Measurements from ENCODE around the gene TUG1. TPM values are rescaled to one million over a fixed set of nuclear protein-coding genes. Genes with fewer than 3 reads are reported as not detected.

Gene TUG1
- polyA plus RNA-seq (ENCODE audit: insufficient read length) = 105 TPM

DNA sequence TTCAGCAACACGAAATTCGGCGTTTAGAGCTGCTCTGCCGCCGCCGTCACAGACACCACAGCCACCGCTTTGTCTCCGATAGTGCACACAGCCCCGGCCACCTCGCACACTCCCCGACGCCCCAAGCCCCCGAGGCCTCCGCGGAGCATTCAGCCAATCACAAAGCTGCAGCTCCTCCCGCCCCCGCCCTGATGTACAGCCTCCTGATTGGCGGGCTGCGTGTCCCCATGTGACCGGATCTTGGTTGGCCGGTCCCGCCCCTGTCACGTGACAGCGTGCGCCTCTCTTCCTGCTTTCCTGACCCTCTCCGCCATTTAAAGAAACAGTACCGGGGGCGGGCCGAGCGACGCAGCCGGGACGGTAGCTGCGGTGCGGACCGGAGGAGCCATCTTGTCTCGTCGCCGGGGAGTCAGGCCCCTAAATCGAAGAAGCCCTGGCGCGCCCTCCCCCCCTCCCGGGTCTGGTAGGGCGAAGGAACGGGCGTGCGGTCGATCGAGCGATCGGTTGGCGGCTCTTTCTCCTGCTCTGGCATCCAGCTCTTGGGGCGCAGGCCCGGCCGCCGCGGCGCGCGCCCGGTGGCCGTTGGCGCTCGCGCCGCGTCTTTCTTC, at the start of gene TUG1:
Gene TUG1 (plus strand): TSS at position 342 of the 608 bp plus-strand sequence.
- DNase-seq (ENCODE audit: low read depth) = peak; percentile 92

DNA sequence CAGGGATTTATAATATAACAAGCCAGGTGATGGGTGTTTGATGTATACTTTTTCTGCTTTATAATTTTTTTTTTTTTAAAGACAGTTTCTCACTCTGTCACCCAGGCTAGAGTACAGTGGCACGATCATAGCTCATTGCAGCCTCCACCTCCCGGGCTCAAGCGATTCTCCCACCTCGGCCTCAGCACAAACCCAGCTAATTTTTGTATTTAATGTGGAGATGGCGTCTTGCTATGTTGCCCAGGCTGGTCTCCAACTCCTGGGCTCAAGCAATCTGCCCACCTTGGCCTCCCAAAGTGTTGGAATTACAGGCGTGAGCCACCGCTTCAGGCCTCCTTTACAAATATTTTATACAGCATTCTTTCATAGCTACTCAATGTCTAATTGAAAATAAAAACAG, 49.1 kb upstream of the TUG1 start:
- DNase-seq (ENCODE audit: low read depth) = no peak

DNA sequence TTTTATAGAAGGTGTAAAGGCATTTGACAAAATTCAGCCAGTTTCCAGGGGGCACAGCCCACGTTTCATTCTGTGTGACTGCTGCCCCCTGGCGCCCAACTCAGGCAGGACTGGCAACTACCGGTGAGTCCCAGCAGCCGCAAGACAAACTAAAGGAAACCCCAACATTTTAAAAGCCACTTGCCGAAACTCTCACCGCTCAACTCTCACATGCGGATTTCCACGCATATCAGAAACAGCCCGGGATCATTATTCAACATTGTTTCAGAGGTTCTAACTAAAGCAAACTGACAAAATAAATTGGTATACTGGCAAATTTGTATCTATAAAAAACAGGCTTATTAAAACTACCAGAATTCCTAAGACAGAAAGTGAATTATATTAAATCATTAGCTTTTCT, 48.7 kb upstream of the TUG1 start:
- no peak for DNase-seq (ENCODE audit: low read depth)

DNA sequence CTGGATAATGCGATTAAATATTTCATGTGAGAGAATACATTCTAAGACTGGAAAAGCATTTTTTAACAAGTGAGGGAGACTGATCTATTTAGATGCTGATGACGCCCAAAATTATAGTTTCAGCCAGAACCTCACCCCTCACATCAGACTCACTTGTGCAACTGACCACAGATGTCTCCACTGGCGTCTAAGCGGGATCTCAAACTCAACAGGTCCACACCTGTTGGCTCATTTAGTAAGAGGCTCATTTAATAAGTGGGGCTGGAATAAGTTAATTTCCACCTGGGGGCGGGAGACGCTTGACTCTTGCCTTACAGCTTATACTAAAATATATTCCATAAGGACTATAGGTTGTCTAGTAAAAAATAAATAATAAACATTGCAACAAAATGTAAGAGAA, 48.0 kb upstream of the TUG1 start:
- no peak for DNase-seq (ENCODE audit: low read depth)

DNA sequence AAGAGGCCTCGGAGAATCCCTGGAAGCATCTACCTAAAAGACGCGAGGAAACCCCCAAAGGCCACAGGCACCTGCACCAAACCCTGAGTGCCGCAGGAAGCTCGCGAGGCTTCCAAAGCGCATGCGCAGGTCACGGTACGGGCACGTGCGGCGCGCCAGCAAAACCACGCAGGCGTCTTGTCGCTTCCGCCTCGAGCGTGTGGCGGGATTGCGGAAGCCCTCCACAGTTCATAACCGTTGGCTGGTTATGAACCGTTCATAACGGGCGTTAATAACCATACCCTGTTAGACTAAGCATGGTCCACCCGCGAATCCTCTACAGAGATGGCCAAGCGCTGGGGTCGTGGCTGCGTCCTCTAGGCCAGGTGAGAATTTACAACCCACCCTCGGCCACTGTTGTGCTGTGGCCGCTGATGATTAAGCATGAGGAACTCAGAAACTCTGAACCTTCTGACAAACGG, 46.9 kb upstream of the TUG1 start:
- no peak for DNase-seq (ENCODE audit: low read depth)

DNA sequence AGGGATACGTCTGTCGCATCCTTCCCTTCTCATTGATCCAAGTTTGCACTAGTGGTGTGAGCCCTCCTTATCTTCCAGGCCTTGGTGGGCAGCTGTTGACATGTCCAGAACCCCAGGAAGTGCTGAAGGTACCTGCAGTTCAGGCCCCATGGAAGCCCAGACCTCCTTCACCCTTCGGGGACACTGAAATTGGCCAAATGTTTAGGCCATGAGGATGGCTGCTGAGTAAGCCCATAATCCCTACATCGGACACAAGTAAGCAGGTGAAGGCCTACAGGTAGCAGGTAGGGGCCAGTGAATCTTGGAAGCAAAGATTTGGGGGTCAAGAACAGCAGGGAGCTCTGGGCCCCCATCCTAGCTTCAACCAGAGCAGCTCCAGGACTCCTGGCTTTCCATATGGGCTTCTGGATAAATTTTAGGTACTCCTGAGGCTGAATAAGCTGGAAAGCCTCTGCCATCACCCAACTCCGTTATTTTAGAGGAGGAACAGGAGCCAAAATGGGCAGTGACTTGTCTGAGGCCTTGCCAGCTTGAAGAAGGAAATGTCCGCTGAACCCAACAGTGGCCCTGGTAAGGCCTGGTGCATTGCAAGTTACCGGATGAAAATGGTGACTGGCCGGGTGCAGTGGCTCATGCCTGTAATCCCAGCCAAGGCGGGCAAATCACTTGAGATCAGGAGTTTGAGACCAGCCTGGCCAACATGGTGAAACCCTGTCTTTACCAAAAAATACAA, 45.7 kb upstream of the TUG1 start:
- DNase-seq (ENCODE audit: low read depth) = no peak

DNA sequence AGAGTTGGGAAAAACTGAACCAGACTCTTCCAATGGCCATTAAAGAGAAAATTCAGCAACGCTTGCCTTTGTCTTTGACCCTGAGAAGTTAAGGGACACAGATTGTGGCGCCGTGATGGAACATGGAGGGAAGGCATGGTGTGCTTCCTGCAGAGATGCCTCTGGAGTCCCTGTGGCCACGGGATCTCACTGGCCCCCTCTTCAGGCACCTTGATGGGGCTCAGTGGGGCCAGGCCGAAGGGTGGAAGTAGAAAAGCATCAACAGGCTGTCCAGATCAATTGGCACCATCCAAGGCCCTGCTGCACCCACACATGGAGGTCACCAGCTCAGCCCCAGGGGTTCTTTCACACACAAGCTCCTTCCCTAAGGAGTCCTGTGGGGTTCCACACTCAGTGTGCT, 43.4 kb upstream of the TUG1 start:
- DNase-seq (ENCODE audit: low read depth) = no peak

DNA sequence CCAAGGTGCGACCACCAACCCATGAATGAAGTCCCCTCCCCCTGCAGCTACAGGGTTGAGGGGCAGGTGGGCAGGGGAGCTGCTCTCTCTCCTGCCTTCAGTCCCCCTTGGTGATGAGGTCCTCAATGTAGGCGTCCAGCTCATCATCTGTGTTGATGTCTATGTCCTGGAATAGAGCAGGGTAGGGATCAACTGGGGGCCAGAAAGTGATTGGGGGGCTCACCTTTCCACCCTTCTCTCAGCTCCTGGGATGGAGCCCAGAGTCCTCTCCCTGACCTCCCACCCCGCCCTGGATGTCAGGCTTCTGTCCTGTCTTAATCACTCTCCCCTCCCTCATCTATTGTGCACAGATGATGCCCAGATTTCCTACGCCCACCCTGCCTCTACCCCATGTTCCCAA, 42.4 kb upstream of the TUG1 start:
- no peak for DNase-seq (ENCODE audit: low read depth)

DNA sequence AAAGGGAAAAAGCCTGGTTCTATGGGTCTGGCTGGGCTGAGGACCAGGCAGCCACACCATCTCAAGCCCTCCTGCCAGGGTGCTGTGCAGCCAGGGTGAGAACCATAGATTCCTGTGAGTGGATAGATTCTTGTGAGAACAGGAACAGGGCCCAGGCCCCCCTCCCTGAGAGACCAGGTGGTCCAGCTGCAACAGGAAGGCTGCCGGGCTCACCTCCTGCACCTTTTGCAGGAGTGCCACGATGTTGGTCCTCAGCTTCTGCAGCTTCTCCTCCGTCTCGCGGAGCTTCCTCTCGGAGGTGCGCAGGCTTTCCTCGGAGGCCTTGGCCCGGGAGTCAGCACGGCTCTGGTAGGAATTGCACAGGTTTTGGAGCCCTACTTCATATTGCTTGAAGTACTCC, 41.3 kb upstream of the TUG1 start:
- no peak for DNase-seq (ENCODE audit: low read depth)

DNA sequence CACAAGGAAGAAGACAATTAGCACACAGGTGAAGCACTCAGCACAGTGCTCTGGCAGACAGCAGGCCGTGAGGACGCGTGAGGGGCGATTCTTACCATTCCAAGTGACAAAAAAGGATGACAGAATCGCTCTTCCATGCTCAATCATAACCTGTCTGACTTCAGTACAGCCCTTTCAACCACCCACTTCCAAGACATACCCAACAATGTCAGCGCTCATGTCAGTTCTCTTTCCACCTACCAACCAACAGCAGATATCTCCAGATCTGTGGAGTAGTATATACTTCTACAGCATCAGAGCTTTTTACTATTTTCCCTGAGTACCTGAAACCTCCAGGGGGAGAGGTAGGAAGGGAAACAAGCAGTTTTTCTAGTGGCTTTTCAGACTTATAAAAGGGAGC, 40.7 kb upstream of the TUG1 start:
- no peak for DNase-seq (ENCODE audit: low read depth)

DNA sequence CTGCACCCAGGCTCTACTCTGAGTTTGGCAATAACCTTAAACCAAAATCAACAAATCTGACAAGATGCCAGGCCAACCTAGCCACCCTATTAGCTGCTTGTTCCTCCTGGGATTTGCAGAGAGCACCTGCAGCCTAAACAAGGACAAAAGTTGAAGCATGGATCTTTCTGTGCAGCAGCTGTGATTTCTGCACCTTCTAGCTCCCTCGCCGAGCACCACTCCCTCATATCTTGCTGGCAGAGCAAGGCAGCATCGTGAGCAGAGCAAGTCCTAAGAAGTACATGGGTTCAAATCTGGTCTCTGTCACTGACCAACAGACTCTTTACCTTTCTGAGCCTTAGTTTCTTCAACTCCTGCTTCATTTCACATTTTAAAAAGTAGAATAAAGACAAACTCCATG, 38.8 kb upstream of the TUG1 start:
- no peak for DNase-seq (ENCODE audit: low read depth)

DNA sequence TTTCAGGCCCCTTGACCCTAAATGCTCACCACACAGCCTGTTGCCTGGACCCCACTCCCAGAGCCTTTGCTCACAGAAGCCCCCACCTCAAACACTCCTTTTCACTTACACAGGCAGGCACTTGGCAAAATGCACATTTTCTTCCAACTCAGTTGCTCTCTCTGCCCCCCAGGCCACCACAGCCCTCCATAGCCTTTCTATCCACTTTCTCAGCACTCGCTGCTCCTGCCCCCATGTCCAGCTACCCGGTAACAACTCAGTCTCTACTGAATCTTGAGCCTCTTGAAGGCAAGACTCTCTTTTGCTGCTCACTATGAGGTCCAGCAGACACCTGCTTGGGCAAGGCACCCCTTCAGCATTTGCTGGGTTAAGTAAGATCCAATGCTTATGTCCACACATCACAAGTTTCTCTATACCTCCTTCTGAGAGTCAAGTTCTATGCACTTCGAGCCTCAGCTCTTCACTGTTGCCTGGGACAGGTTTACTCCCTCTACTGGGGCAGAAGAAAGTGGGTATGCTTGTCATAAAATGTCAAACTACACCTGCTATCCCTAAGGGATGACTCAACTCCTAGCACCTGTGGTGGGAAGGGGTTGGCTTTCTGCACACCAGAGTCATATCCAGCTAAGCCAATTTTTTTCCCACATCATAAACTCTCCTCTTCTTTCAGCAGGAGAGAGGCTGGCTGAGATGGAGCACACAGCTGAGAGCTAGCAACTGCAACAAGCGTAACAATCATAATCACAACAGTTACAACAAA, 37.3 kb upstream of the TUG1 start:
- DNase-seq (ENCODE audit: low read depth) = no peak

DNA sequence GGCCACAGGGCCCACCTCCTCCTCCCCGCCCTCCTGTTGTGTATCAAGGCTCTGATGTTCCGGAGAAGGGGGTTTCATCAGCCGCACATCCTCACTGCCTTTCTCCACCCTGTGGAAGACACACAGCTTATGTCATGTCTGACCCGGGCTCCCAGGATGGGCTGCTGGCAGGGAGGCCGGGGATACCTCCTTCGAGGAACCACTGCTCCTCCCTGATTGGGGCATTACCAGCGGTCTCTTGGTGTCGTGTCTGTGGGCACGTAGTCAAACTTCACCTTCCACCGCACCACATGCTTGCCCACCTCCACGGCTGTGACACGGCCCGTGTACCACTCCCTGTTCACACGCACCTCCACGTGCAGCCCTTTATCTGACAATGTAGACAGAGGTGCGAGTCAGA, 36.4 kb upstream of the TUG1 start:
- no peak for DNase-seq (ENCODE audit: low read depth)

DNA sequence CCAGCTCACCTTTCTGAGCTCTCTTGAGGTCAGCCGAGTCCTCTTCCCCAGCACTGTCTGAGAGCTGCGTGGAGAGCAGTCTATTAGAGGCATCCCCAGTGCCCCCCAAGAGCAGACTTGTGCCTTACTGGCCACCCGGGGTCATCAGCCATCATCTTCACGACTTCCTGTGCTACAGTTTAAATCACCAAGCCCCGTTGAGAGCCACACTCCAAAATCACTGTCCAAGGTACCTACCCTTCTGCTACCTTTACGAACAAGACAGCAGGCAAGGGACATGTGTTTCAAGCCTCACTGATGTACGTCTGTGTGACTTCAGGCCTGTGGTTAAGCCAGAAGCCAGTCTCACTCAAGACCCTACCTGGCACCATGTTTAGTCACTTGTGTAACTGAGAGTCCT, 35.6 kb upstream of the TUG1 start:
- no peak for DNase-seq (ENCODE audit: low read depth)

DNA sequence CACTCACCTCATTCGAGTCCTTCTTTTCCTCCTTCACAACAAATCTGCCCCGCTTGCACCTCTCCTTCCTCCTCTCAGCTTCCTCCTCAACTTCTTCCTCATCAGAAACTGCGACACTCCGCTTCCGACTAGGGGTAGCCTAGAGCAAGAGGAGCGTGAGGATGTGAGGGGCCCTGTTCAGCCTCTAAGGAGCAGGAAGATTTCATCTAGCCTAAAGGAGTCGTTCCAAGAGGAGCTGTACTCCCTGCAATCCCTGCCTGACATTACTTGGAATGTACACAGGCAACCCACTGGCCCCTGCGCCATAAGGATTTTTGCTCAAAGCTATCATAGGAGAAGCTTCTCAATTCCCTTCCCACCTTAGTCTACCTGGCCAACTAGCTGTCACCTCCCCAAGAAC, 35.0 kb upstream of the TUG1 start:
- DNase-seq (ENCODE audit: low read depth) = no peak

DNA sequence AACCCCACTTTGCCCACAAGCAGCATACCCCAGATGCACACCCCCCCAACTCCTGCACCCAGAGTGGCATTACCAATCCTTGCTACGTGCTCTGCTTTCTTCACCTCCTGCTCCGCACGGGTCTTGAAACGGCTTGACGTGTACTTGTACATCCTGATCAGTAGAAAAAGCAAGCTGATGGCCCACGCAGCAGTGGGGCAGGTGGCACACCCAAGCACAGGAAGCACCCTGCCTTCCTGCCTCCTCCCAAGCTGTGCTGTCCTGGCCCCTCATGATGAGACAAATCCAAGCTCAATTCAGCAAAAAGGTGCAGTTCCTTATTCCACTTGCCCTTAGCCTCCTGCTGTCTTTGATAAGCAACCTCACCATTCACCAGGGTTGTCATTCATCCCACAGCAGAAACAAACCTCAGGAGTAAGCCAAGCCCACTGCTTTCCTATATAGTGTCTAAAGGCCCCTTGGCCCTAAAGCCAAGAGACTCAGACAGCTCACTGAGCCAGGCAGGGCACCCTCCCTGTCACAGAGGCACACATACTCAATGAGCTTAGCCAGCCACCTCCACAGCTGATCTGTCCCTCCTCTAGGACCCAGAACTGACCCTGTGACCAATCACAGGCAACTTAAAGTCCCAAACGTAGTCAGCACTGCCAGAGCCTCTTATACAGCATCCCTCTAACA, 28.2 kb upstream of the TUG1 start:
- no peak for DNase-seq (ENCODE audit: low read depth)

DNA sequence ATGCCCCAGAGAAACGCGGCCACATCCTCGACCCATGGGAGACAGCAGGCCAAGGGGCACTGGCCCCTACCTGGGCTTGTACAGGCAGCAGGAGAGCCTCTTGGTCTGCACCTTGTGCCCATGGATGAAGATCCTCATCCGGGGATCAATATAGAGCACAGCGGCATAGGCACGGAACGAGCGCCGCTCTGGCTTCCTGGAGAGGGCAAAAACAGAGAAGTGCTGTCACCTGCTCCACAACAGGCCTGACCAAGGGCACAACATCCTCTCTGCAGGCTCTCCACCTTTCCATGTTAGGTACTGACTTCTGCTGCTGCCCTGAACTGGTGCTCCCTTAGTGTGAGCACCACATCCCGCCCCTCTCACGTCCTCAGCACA, 27.7 kb upstream of the TUG1 start:
- DNase-seq (ENCODE audit: low read depth) = no peak

DNA sequence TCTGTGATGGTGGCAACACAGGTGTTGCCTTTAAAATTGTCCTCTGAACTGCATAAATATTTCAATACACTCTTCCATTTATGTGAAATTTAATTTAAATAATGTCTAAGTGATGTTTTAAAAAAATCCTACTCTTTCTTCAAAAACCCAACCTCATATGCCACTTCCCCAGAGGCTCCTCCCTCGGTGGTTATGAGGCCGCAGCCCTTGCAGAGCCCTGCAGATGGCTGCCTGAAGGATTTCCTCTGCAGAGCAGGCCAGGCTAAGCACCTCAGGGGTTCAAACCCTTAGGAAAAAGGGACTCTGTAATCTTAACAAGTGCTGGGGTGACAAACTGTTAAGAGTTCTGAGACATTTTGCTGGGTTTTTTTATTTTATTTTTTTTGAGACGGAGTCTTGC, 25.7 kb upstream of the TUG1 start:
- DNase-seq (ENCODE audit: low read depth) = no peak

DNA sequence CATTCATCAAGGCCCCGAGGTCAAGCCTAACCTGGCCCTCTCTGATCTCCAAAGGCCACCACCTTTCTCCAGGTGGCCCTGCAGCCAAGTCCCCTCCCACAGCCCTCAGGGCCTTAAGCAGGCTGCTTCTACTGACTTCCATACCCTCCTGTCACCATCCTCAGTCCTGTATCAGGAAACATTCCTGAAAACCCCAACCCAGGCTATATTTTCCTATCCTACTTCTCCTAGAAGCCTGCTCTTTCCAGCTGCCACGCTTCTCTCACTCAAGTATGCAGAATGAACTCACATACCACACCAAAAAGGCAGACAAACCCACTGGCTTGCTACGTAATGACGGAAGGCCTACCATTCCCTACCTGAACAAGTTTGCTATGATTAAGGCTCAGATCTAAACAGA, 24.1 kb upstream of the TUG1 start:
- no peak for DNase-seq (ENCODE audit: low read depth)

DNA sequence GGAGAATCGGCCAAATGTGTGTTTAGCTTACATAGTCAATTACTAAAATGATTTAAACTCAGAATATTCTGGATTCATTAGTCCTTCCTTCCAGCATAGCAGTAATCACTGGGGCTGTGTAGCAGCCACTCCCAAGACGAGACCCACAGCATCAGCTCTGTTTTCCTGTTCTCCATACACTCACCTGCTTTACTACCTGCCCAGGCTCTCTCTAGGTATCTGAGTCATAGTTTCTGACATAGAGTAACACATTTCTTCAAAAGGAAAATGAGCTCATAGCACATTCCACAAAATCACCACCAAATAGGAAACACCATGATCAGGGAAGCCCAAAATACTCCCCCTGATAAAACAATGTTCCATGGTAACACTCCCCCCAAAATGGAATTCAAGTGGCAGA, 23.4 kb upstream of the TUG1 start:
- DNase-seq (ENCODE audit: low read depth) = no peak

DNA sequence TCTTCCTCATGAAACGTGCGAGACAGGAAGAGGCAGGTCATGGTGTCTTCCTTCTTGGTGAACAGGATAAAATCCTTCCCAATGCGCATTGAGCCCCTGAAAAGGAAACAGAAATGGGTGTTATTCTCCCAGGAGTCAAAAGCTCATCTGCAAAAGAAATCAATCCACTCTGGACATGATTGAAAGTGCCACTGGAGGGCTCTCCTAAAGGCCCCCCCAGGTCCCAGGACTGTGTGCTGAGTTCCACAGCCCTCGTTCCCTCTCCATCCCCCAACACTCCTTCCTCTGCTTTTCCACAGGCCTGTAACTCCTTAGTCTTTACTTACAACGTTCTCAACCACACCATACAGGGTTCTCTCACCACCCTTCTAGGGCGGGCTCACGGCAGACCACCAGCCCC, 22.7 kb upstream of the TUG1 start:
- DNase-seq (ENCODE audit: low read depth) = no peak

DNA sequence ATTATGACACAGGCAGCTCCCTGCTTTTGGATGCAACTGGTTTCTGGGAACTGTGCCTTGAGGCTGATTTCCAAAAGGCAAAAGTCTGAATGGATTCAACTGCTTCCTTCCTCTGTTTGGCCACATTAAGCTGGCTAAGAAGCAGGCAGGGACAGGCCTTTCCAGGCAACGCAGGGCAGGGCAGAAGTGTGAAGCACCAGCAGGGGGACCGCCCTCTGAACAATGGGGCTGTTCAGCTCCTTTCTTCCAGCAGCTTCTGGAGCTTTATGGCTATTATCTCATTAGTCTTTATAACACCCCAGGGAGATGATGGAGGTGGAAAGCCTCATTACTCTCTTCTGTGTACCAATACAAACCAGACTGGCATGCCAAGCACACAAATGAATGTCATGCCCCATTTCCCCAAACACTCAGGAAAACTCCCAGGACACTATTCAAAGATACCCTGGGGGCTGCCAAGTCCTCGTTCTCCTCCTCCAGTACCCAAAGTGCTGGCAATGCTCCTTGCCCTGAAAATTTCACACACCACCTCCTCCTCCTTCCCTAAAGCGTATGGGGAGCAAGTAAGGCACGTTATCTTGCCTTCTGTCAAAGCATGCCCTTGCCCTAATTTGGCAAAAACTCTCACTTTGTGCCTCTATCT, 21.8 kb upstream of the TUG1 start:
- DNase-seq (ENCODE audit: low read depth) = no peak
